T-helper 2 cell (primary cell): ENCODE data around the gene IFT43.

Experiments
- DNase-seq, 5 experiments: peaks; one replicate each; pipeline versions ENCODE4 v3.0.0 to v3.0.0-alpha.2; 2012 to 2022

IFT43 gene

DNA sequence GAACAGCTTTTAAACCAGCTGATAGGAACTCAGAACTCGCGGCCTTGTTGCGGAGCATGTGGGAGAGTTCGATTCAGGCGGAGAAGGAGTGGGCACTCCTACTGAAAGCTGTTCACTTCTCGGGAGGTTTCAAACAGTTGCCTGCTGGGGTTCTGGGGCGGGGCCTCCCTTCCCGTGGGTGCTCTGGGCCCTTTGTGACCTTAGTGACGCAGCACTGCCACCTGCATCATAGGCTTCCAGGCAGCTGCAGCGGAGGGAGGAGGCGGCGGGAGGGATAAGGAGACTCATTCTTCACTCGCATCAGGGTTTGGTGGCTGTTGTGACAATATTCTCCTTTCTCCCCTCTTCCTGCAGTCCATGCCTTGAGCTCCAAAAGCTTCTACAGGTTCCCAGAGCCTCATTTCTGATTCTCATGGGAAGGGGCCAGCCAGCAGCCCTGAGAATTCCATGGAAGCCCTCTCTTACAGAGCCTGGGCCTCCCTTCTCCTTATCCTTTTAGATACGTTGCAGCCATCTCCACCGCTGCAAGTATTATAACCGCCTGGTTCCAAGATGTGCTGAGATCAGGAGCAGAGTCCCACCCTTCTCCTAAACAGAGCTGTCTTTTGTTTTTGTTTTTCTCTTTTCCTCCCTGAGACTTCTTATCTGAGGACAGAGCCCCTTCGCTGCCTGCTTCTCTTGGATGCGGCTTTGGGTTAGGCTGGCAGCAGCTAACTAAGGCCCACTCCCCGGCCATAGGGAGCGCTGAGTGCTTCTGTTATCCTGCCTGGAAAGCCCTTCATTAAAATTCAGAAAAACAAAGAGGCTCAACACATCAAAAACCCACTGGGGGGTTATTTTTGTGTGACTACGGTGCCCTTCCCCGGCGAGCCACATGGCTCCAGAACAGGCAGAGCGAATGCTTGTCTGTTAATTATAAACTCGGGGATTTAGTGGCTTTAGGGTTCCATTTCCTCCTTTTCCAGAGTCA lies 98.5 kb downstream of the IFT43 start:
- no peak for DNase-seq

DNA sequence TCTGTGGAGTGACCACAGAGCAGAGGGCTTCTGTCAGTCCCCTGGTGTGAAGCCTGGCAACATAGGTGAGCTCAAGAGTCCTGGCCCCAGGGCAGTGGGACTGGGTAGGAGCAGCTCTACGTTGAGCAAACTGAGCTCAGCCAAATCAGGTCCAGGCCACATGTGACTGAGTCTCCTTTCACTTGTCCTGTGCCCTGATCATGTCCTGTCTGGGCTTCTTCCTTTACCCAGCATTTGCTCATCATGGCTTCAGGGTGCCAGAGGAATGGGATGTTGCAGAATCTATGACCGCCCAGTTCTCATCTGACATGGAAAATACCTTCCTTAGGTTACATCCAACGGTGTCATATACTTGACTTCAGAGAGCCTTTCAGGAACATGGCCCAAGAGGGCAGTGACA lies 99.8 kb downstream of the IFT43 start:
- DNase-seq: no peak

DNA sequence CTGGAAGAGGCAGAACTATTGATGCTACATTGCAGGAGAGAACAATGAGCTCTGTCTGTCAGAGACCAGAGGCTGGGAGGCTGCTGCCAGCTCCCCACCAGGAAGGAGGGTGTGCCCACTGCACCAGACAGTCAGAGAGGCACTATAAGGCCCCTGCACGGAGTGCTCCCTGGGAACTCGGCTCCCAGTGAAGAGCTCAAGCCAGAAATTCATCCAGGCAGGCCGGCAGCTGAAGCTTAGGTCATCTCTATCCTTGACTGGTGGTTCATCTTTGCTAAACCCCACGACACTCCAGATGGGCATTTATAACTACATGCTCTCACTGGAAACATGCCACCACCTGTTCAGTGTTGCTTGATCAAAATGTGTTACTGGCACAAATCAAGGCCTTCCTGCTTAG lies 101.1 kb downstream of the IFT43 start:
- DNase-seq: no peak

DNA sequence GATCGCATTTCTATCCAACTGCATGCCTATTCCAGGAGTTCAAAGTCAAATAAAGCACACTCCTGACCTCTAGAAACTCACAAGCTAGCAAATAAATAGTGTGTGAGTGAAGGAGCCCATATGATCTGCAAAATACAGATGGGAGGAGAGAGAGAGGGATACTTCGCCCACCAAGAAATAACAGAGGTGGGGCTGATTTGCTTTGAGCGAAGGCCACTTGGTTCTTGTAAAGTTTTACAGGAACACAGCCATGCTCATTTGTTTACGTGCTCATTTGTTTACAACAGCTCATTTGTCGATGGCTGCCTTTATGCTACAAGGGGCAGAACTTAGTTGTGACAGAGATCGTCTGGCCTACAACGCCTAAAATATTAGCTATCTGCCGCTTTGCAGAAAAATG lies 102.8 kb downstream of the IFT43 start:
- DNase-seq: no peak

DNA sequence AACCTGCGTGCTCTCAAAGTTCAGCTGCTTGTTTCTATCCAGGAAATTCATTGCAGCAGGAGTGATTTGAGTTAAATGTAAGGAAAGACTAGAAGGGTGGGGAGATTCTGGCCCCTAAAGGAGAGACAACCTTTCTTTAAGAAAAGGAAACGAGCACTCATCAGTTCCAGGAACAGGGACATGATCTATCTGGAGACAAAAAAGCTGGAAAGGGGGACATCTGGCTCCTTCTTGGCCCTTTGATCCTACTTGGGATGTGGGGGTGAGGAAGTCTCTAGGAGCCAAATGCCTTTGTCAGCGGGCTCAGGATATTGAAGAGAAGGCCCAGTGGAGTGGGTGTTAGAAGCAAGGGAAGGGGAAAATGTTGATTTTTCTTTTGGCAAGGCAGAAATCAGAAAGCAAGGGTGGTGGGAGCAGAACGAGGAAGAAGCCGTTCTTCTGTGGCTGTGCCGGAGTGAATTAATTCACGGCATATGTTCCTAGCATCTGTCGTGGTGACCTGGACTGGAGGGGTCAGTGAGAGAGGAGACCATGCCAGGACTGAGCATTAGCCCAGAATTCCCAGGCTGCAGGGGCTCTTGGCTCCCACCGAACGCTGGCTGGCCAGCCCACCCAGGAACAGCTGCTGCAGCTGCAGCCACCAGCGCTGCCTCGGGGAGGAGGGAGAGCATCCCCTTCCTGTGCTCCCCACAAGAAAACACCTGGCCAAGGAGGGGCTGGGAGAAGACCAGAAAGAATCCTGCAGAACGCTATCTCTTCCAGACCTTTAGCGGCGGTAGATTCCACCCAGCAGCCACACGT lies 103.4 kb downstream of the IFT43 start:
- no peak for DNase-seq

DNA sequence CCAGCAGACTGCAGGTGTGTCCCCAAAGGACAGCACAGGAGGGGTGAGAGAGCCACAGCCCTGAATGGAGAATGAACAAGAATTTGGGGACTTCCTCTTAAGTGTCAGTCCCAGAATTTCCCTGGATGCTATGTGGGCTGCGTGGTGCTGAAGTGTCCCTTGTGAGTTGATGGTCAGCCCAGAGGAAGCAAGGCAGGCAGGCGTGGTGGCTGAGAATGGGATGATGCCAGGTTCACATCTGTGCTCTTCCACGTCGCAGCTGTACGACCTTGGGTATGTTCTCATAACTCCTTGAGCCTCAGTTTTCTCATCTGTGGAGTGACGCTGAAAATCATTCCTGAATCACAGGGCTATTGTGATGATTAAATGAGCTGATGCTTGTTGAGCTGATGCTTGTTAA lies 104.0 kb downstream of the IFT43 start:
- no peak for DNase-seq

DNA sequence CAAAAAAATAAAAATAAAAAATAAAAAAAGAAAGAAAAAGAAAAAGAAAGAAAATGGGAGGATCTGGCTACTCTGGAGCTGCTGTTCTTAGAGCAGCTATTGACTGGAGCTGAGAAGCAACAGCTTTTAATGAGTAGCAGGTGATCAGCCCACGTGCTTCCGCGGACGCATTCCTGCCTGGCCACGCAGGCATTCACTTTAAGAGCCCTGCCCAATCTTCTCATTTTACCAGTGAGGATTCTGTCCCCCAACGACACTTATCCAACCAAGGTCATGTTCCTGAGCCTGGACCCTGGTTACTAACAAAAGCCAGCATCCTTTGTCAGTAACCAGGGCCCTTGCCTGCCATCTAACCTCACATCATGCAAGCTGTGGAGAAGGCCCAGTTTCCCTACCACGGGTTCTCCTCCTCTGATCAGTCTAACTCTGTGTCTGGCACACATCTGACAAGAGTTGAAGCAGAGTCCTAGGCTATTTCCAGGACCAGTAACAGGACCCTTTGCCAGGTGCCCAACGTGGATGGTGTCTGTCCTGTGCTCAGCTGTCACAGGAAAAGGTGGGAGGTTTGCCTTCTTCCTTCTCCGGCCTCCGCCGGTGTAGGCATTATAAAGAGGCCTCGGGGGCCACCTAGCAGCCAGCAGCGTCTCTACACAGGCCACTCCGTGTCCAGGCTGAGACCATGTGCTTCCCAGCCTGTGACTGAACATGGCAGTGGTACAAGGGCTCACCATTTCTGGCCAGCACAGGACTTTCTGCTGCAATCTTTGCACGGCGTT lies 105.2 kb downstream of the IFT43 start:
- no peak for DNase-seq

DNA sequence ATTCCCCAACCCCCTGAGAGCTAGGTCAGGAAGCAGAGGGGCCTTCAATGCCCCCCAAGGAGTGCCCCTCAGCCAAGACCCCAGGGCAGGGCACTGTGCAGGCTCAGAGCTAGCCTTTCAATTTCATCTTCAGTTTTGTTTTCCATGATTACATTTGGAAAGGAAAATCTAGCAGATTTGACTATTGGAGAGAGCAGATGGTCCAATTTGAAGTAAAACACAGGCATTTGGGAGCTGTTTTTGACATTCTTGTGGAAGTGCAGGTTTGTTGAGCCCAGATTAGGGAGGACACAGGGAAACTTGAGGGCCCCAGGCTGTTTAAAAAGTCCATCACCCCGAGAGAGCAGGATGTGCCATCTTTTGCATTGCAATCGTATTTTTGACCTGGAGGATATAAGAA lies 107.5 kb downstream of the IFT43 start:
- DNase-seq: no peak

DNA sequence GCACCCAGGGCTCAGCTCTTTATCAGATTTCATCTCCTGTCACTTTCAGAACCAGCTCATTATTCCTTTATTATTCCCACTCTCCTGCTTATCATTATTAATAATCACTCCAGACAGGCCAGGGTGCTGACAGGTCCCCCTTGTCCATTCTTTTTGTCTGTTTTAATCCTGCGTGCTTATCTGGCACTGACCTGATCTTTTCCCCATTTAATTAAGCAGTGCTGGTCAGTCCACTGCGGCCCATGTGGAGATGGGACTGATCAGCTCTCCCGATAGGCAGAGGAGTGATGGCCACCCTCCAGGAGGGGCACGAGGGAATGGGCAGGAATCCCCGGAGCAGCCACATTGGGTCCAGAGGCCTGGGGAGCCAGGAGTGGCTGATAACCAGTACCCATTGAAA lies 110.7 kb downstream of the IFT43 start:
- DNase-seq: no peak

DNA sequence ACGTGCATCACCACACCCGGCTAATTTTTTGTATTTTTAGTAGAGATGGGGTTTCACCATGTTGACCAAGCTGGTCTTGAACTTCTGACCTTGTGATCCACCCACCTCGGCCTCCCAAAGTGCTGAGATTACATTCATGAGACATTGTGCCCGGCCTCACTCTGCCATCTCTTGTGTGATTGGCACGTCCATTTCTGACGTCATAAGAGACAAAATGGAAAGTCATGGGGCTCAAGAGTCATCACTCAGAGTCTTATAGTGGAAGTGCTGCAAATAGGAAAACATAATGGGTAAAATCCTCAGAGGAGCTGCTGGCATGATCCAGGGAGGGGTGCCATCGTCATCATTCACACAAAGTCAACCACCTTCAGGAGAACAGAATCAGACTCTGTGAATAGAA lies 112.0 kb downstream of the IFT43 start:
- DNase-seq: no peak

DNA sequence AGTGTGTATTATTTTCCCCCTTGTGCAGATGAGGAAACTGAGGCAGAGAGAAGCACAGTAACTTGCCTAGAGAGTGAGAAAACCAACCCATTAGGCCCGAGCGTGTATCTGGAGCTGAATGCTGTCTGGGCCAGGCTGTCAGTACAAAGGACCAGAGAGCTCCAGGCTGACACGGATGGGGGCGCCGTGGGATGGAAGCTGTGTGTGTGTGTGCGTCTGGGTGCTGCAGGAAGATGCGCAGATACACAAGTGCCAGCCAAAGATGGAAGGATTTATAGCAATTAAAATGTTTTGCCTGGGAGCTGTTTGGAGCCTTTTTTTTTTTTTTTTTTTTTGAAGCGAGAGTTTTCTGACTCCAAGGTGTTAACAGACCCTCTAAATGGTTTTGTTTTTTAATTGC lies 112.5 kb downstream of the IFT43 start:
- DNase-seq: no peak

DNA sequence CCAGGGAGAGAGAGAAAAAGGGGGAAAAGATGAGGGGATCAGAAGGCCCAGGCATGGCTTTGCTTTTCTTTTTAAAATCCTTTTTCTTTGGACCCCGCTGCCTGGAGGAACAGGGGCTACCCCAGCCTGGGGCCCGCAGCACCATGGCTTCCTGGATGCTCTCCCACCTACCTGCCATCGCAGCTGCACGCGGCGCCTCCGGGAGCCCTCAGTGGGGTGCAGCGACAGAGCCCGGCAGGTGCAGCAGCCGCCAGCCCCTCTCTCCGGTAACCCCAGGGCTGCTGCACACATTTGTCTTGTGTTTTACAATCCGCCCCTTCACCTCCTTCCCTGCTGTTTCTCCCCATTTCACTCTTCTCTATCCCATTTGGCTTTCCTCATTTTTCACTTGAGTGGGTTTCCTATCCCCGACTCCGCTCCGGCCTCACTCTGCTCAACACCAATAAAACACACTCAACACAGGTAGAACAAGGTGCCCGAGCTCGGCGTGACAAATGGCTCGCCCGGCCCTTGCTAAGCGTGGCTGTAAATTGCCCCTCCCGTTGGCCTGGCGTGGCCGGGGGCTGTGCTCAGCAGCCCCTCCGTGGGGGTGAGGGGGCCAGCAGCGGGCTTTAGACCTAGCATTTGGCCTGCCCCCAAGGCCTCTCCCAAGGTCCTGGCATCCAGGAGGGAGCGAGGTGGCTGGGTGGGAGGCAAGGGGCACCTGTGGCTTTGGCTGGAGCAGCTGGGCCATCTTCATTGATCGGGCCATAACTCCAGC lies 113.5 kb downstream of the IFT43 start:
- DNase-seq: no peak

DNA sequence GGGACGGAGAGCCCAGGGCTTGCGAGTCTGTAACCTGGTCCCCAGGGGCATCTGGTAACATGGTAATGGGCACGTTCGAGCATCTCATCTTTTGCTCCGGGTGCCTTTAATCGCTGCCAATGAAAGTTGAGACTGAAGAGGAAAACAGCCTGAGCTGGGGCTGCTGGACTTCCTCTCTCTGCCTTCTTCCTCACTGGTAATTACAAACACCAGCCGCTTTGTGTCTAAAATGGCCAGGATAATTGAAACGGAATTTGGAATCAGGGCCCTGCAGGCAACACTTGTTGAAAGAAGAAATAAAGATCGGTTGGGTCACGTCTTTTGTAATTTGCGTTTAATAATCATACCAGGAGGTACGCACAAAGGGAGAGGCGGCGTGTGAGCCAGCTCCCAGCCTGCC lies 114.7 kb downstream of the IFT43 start:
- no peak for DNase-seq

DNA sequence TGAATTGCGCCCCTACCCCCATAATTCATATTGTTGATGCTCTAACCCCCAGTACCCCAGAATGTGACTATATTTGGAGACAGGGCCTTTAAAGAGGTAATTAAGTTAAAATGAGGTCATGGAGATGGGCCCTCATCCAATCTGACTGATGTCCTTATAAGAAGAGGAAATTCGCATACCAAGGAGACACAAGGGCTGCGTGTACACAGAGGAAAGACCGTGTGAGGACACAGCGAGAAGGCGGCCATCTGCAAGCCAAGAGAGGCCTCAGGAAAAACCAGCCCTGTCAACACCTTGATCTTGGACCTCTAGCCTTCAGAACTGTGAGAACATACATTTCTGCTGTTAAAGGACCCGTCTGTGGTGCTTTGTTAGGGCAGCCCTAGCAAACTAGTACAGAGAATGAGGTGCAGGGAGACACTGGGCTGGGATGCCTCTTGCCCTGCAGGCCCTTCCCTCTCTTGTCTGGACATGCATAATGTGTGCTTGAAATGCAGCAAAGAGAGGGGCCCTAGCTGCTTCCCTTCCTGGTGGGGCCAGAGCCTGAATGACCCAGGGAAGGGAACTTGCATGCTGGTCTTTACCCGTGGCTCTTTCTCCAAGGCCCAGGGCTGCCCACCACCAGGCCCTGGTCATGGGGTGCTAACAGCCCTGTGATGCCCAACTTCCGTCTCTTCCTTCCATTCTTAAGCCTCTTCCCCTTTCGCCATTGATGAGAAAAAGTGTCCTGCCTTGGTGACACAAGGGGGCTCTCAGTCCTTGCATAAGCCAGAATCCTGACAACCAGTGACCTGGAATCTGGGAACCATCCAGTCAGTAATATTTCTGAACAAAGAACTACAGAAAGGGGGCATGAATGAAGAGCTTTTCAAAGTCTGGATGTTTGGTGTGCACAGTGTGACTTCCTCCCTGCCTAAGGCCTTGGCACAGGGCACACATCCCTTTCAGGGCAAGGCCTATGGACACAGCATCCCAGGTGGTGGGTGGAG lies 116.1 kb downstream of the IFT43 start:
- no peak for DNase-seq

DNA sequence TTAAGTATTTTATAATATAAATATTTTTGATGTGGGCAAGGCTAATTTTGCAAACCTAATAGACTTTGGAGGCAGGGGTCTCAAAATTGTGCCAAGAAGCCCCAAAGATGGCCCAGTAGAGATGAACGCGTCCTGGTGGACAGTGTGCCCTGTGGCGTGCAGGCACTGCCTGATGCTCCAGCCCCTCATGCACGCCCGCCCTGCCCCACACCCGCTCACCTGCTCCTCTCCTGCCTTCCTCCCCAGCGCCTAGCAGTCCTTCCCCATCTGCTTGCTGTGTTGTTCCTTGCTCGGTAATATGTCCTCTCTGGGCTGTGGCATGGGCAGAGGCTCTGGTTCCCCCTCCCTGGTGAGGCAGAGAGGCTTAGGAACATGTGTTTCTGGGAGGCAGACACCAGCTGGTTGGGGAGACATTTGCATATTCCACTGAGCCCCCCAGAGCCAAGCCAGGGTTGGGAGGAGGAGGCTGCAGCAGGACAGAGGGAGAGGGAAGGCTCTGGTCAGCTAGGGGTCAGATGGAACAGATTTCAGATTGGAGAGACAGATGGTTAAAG lies 119.3 kb downstream of the IFT43 start:
- DNase-seq: no peak

DNA sequence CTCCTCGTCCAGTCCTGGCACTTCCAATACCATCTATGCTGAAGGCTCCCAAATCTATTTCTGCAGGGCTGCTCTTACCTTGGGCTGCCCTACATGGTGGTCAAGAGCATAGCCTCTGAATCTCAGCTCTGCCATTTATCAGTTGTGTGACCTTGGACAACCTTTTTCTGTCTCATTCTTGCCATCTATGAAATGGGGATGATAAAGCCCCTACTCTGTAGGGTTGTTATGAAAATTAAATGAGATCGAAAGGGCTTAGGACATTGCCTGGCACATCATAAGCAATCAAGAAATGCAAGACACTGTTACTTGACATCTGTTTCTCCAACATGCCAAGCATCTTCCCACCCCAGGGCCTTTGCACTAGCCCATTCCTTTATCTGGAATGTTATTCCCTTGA lies 120.6 kb downstream of the IFT43 start:
- DNase-seq: no peak

DNA sequence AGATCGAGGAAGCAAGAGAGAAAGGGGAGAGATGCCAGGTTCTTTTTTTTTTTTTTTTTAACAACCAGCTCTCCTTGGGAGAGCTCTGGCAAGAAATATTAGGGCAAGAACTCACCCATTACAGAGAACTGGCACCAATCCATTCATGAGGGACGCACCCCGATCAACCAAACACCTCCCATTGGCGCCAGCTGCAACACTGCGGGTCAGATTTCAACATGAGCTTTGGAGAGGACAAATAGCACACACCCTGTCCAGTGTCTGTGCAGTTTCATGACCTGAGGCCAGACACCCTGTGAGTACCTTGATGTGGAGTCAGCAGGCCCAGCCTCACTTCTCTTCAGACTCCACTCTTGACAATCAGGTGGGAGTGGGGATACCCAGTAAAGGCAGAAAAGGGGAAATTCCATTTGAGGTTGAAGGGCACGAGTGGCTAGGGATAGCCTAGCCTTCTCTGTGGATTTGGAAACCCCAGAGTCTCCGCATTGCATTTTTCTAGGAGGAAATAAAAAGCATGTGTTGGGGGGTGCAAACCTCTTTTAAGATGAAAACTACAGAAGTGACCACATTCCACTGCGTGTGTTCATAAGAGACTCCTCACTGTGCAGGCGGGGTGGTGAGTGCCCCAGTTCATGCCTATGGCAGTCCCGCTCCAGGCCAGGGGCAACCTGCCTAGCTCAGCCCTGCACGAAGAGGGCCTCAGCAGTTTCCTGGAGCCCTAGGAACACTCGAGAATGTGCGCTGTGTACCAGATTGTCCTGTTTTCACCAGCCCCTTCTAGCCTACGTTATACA lies 123.7 kb downstream of the IFT43 start:
- DNase-seq: no peak

DNA sequence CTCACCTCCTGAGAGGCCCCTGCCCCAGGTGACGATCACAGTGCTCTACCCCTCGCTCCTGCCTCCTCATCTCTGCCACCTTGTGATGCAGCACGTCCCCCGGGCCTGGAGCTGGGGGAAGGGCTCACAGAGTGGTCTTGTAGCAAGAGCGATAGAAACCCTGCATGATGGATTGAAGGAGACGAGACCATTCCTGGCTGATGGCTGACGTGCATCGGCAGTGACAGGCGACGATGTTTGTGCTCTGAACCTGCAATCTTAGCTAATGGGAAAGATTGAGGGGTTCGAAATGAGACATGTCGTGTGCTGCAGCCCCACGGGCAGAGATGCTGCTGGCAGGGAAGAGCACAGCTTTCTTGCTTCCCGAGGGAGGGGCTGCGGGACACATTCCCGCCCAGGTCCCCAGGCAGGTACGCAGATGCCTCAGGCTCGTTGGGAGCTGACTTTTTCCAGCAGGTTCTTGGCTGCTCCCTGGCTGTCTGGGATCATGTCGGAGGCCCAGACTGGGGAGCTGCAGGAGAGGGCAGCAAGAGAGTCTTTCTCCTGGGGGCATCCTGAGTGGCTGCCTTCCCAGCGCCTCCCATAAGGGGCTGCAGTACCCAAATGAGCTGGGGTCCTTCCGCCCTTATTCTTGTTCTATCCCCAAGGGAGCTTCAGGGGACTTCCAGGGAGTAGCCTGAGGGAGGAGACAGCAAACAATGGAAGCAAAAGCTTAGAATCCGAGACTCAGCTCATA lies 127.5 kb downstream of the IFT43 start:
- no peak for DNase-seq

DNA sequence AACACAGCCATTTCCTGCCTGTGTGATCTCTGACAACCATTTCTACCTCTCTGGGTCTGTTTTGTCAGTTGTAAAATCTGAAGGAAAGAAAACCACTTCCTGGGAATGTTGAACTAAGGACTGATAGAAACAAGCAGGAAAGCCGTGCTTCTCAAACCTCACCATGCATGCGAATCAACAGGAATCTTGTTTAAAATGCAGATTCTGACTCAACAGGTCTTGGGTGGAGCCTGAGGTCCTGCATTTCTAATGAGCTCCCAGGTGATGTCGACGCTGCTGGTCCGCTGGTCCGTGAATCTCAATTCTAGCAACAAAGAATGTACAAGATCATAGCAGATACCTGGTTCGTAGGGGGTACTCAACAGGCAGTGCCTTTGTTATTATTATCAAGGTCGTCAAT lies 128.1 kb downstream of the IFT43 start:
- DNase-seq: no peak
